ENCODE measurements around the gene PC.

- TF ChIP-seq JUNB (IDR thresholded peaks at IDR 0.05) (no peak), ZC3H11A (IDR thresholded peaks at IDR 0.05) (no peak), HMGXB4 (CRISPR knock-in tag; IDR thresholded peaks at IDR 0.05; ENCODE audit: borderline replicate concordance) (no peak), ZFP36 (IDR thresholded peaks at IDR 0.05; ENCODE audit: borderline replicate concordance, partially characterized antibody) (no peak), POLR2A (IDR thresholded peaks at IDR 0.05; ENCODE audit: low read length) (no peak), EP300 (IDR thresholded peaks at IDR 0.05) (no peak), CHD4 (IDR thresholded peaks at IDR 0.05; ENCODE audit: borderline replicate concordance) (no peak), HOXA7 (CRISPR knock-in tag; IDR thresholded peaks at IDR 0.05) (no peak), NPAS2 (CRISPR knock-in tag; IDR thresholded peaks at IDR 0.05; ENCODE audit: borderline replicate concordance) (no peak)
- TF ChIP-seq, protein P1, sequence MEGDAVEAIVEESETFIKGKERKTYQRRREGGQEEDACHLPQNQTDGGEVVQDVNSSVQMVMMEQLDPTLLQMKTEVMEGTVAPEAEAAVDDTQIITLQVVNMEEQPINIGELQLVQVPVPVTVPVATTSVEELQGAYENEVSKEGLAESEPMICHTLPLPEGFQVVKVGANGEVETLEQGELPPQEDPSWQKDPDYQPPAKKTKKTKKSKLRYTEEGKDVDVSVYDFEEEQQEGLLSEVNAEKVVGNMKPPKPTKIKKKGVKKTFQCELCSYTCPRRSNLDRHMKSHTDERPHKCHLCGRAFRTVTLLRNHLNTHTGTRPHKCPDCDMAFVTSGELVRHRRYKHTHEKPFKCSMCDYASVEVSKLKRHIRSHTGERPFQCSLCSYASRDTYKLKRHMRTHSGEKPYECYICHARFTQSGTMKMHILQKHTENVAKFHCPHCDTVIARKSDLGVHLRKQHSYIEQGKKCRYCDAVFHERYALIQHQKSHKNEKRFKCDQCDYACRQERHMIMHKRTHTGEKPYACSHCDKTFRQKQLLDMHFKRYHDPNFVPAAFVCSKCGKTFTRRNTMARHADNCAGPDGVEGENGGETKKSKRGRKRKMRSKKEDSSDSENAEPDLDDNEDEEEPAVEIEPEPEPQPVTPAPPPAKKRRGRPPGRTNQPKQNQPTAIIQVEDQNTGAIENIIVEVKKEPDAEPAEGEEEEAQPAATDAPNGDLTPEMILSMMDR (IDR thresholded peaks at IDR 0.05), result no peak
Observed at GRCh38 chr11:66978717-66979116, 20.5 kb upstream of the PC start.
